NCI-H748 treated with DMSO at 0.1 percent for 48 hours (cell line): ENCODE results near the gene MAP2K2.

Experiments used
- DNase-seq: peaks from one replicate; lab custom pipeline; 2025; lab: John Stamatoyannopoulos, UW

MAP2K2 gene

GRCh38 chr19:4077800-4078684 is 45.9 kb downstream of the MAP2K2 start:
- no peak for DNase-seq

GRCh38 chr19:4077007-4077374 is 46.9 kb downstream of the MAP2K2 start:
- no peak for DNase-seq

GRCh38 chr19:4075373-4075772 is 48.5 kb downstream of the MAP2K2 start:
- DNase-seq = no peak

GRCh38 chr19:4071610-4072009 is 52.3 kb downstream of the MAP2K2 start:
- DNase-seq = no peak

GRCh38 chr19:4069331-4069959 is 54.5 kb downstream of the MAP2K2 start:
- no peak for DNase-seq

GRCh38 chr19:4068047-4068966 is 55.6 kb downstream of the MAP2K2 start:
- no peak for DNase-seq

- no peak for DNase-seq
Measured at GRCh38 chr19:4067396-4068046, 56.4 kb downstream of the MAP2K2 start.

- DNase-seq = peak; percentile 52
Measured at GRCh38 chr19:4066682-4067395, 57.1 kb downstream of the MAP2K2 start, which contains the start of gene ZBTB7A. ZBTB7A (minus strand) TSS chr19:4066899; CDS start chr19:4055232, 11,667 bp downstream.

GRCh38 chr19:4066176-4066606 is 57.7 kb downstream of the MAP2K2 start:
- no peak for DNase-seq

- peak; percentile 69 for DNase-seq
Measured at GRCh38 chr19:4065430-4066175, 58.3 kb downstream of the MAP2K2 start.

- no peak for DNase-seq
Measured at GRCh38 chr19:4064496-4065260, 59.2 kb downstream of the MAP2K2 start.

- DNase-seq = no peak
Measured at GRCh38 chr19:4064149-4064495, 59.8 kb downstream of the MAP2K2 start.

- DNase-seq = no peak
Measured at GRCh38 chr19:4063369-4064148, 60.4 kb downstream of the MAP2K2 start.

GRCh38 chr19:4062419-4063368 is 61.2 kb downstream of the MAP2K2 start:
- DNase-seq = no peak

- DNase-seq = no peak
Measured at GRCh38 chr19:4061683-4062418, 62.1 kb downstream of the MAP2K2 start.

- DNase-seq = no peak
Measured at GRCh38 chr19:4061178-4061682, 62.7 kb downstream of the MAP2K2 start.
